Astrocyte (in vitro differentiated cells and primary cell): ENCODE measurements around the gene SUSD4. TPM values are rescaled to one million over a fixed set of nuclear protein-coding genes. Genes with fewer than 3 reads are reported as not detected.
A peak's percentile ranks its signal among the peaks of the same experiment; 100 is the strongest.
"Not testable (repeated sequence)": the region's sequence is repeated elsewhere in the genome, so short reads cannot be mapped to it uniquely, and the experiment has no call there.

Source experiments
- DNase-seq: peaks from one replicate; pipeline ENCODE4 v3.0.0-alpha.2; 2010; ENCODE audit warnings: low read depth
- FAIRE-seq: peaks from 2 replicates; lab custom pipeline; 2011; peaks lifted over from hg19 to GRCh38; lab: Jason Lieb, UNC
- H2AFZ ChIP-seq: 2 replicates; pipeline ENCODE4 v1.6.0; 2012; ENCODE audit warnings: low read depth, low read length, inconsistent platforms
- H3K27ac ChIP-seq: 2 replicates; pipeline ENCODE4 v1.5.1; 2011; ENCODE audit warnings: low read depth, low read length, inconsistent platforms
- H3K27me3 ChIP-seq: 2 replicates; pipeline ENCODE4 v1.6.0; 2011; ENCODE audit warnings: low read length, inconsistent platforms; ENCODE audit not compliant: insufficient read depth
- H3K36me3 ChIP-seq: 2 replicates; pipeline ENCODE4 v1.5.1; 2011; ENCODE audit warnings: low read length, inconsistent platforms; ENCODE audit not compliant: insufficient read depth
- H3K4me1 ChIP-seq: 2 replicates; pipeline ENCODE4 v1.5.1; 2011; ENCODE audit warnings: low read length, inconsistent platforms; ENCODE audit not compliant: insufficient read depth
- H3K4me2 ChIP-seq: 2 replicates; pipeline ENCODE4 v1.6.0; 2012; ENCODE audit warnings: low read length, inconsistent platforms
- H3K4me3 ChIP-seq: 2 replicates; pipeline ENCODE4 v1.5.1; 2011; ENCODE audit warnings: low read depth, mild to moderate bottlenecking, low read length, inconsistent platforms; ENCODE audit not compliant: insufficient read depth
- H3K79me2 ChIP-seq: 2 replicates; pipeline ENCODE4 v1.6.0; 2012; ENCODE audit warnings: mild to moderate bottlenecking, low read length, inconsistent platforms; ENCODE audit not compliant: insufficient read depth
- H3K9ac ChIP-seq: 2 replicates; pipeline ENCODE4 v1.6.0; 2012; ENCODE audit warnings: mild to moderate bottlenecking, low read length, inconsistent platforms
- H3K9me3 ChIP-seq: 2 replicates; pipeline ENCODE4 v1.5.1; 2012; ENCODE audit warnings: low read depth, mild to moderate bottlenecking, low read length, inconsistent platforms; ENCODE audit not compliant: insufficient read depth
- H4K20me1 ChIP-seq: 2 replicates; pipeline ENCODE4 v1.6.0; 2012; ENCODE audit warnings: low read length, inconsistent platforms; ENCODE audit not compliant: insufficient read depth
- H3K27ac Mint-ChIP-seq: one replicate; pipeline ENCODE4 v1.8.0; 2021; ENCODE audit warnings: mild to moderate bottlenecking, mixed read lengths; ENCODE audit not compliant: unreplicated experiment
- H3K27me3 Mint-ChIP-seq: one replicate; pipeline ENCODE4 v1.8.0; 2021; ENCODE audit warnings: low read depth, mixed read lengths; ENCODE audit not compliant: unreplicated experiment
- H3K36me3 Mint-ChIP-seq: one replicate; pipeline ENCODE4 v1.8.0; 2021; ENCODE audit warnings: low read depth, mixed read lengths; ENCODE audit not compliant: unreplicated experiment
- H3K4me1 Mint-ChIP-seq: one replicate; pipeline ENCODE4 v1.8.0; 2021; ENCODE audit warnings: low read depth, mixed read lengths; ENCODE audit not compliant: unreplicated experiment
- H3K4me3 Mint-ChIP-seq: one replicate; pipeline ENCODE4 v1.8.0; 2021; ENCODE audit warnings: mild to moderate bottlenecking, moderate library complexity, mixed read lengths; ENCODE audit not compliant: unreplicated experiment
- H3K9me3 Mint-ChIP-seq: one replicate; pipeline ENCODE4 v1.8.0; 2021; ENCODE audit warnings: mild to moderate bottlenecking, mixed read lengths; ENCODE audit not compliant: unreplicated experiment
- EZH2 ChIP-seq: IDR thresholded peaks from 2 replicates; pipeline ENCODE4 v1.6.1; 2012; ENCODE audit warnings: mild to moderate bottlenecking, low read length, inconsistent platforms; ENCODE audit not compliant: insufficient read depth
- total RNA-seq: library from RNA; stranded (reverse); gene quantifications from 2 replicates; pipeline ENCODE4 v1.2.1, GENCODE V29; 2021
- TF ChIP-seq, protein P1 (sequence below): IDR thresholded peaks from 2 replicates; pipeline ENCODE4 v1.5.1; 2011; ENCODE audit warnings: low read depth, mild to moderate bottlenecking, inconsistent platforms, low read length, moderate library complexity; ENCODE audit not compliant: insufficient read depth

The SUSD4 gene
- total RNA-seq, 1 donor from 2014 or later = 9.2 TPM

DNA sequence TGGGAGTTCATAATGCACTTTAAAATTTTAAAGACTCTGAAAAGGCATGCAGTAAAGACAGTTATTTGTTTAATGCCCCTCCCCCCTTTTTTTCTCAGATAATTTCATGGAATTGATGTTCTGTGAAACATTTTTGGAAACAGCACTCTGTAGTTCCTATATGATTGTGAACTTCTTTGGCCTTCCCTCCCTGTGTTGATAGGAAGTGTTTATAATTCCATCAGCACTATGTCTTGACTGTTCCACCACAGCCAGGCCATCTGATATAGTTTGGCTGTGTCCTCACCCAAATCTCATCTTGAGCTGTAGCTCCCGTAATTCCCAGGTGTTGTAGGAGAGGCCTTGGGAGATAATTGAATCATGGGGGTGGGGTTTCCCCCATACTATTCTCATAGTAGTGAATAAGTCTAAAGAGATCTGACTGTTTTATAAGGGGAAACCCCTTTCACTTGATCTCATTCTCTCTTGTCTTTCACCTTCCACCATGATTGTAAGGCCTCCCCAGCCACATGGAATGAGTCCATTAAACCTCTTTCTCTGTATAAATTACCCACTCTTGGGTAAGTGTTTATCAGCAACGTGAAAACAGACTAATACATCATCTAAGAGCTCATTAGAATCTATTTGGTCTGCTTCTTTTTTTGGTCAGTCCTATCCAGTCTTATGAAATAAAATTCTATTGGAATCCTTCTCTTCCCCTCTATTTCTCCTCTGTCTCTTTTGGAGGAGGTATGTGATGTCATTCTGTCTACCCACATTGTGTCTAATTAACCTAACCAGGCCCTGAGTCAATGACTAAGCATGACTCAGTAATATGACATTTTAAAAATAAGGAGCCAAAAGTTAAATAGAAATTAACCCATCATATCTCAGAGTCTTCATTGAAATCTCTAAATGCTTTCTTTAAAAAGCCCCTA, 38.2 kb upstream of the SUSD4 start:
- no peaks in the 10 kb centered on the region for H4K20me1 ChIP-seq
- peaks cover 3% of the 10 kb centered on the region for H3K36me3 Mint-ChIP-seq
- peak overlapping the region; percentile 97 for H3K27ac Mint-ChIP-seq
- DNase-seq = peak; percentile 92
- H3K4me1 Mint-ChIP-seq = peaks cover 22% of the 10 kb centered on the region
- peak overlapping the region; percentile 10 for H3K4me2 ChIP-seq
- FAIRE-seq = no peak
- H3K4me1 ChIP-seq = peaks cover 13% of the 10 kb centered on the region
- H3K27ac ChIP-seq = peak overlapping the region; percentile 35
- no peaks in the 10 kb centered on the region for H3K36me3 ChIP-seq
- peak overlapping the region; percentile 30 for H3K4me3 Mint-ChIP-seq
- no peaks in the 10 kb centered on the region for H3K9me3 ChIP-seq
- no peak overlapping the region for H3K4me3 ChIP-seq
- H3K9ac ChIP-seq = no peak overlapping the region
- no peaks in the 10 kb centered on the region for H3K27me3 Mint-ChIP-seq
- TF ChIP-seq EZH2 = no peak
- TF ChIP-seq, protein P1, sequence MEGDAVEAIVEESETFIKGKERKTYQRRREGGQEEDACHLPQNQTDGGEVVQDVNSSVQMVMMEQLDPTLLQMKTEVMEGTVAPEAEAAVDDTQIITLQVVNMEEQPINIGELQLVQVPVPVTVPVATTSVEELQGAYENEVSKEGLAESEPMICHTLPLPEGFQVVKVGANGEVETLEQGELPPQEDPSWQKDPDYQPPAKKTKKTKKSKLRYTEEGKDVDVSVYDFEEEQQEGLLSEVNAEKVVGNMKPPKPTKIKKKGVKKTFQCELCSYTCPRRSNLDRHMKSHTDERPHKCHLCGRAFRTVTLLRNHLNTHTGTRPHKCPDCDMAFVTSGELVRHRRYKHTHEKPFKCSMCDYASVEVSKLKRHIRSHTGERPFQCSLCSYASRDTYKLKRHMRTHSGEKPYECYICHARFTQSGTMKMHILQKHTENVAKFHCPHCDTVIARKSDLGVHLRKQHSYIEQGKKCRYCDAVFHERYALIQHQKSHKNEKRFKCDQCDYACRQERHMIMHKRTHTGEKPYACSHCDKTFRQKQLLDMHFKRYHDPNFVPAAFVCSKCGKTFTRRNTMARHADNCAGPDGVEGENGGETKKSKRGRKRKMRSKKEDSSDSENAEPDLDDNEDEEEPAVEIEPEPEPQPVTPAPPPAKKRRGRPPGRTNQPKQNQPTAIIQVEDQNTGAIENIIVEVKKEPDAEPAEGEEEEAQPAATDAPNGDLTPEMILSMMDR = no peak
- H3K79me2 ChIP-seq = no peaks in the 10 kb centered on the region
- no peak overlapping the region for H2AFZ ChIP-seq
- H3K9me3 Mint-ChIP-seq = peaks cover 8% of the 10 kb centered on the region
- H3K27me3 ChIP-seq = no peaks in the 10 kb centered on the region

DNA sequence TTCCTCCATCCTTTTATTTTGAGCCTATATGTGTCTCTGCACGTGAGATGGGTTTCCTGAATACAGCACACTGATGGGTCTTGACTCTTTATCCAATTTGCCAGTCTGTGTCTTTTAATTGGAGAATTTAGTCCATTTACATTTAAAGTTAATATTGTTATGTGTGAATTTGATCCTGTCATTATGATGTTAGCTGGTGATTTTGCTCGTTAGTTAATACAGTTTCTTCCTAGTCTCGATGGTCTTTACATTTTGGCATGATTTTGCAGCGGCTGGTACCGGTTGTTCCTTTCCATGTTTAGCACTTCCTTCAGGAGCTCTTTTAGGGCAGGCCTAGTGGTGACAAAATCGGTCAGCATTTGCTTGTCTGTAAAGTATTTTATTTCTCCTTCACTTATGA, 35.4 kb upstream of the SUSD4 start:
- H3K36me3 Mint-ChIP-seq, H3K4me2 ChIP-seq, H3K27me3 Mint-ChIP-seq, H3K4me3 Mint-ChIP-seq, H3K9me3 Mint-ChIP-seq, H4K20me1 ChIP-seq, H3K79me2 ChIP-seq, H3K27ac ChIP-seq, H3K27ac Mint-ChIP-seq, H3K4me3 ChIP-seq, DNase-seq, H3K9me3 ChIP-seq, H2AFZ ChIP-seq, H3K36me3 ChIP-seq, H3K27me3 ChIP-seq, H3K9ac ChIP-seq, FAIRE-seq: not testable (repeated sequence)
- peaks cover 22% of the 10 kb centered on the region for H3K4me1 Mint-ChIP-seq
- peaks cover 13% of the 10 kb centered on the region for H3K4me1 ChIP-seq

- peaks cover 8% of the 10 kb centered on the region for H3K4me1 Mint-ChIP-seq
- H3K9ac ChIP-seq = no peak overlapping the region
- H3K9me3 Mint-ChIP-seq = peaks cover 2% of the 10 kb centered on the region
- H3K27me3 Mint-ChIP-seq = peaks cover 26% of the 10 kb centered on the region
- no peak for DNase-seq
- H3K36me3 ChIP-seq = no peaks in the 10 kb centered on the region
- TF ChIP-seq EZH2 = no peak
- TF ChIP-seq, protein P1 = no peak
- H2AFZ ChIP-seq = no peak overlapping the region
- no peaks in the 10 kb centered on the region for H3K4me1 ChIP-seq
- no peaks in the 10 kb centered on the region for H3K79me2 ChIP-seq
- H3K4me2 ChIP-seq = no peak overlapping the region
- no peaks in the 10 kb centered on the region for H3K36me3 Mint-ChIP-seq
- H3K27me3 ChIP-seq = peaks cover 13% of the 10 kb centered on the region
- no peak overlapping the region for H3K27ac ChIP-seq
- H4K20me1 ChIP-seq = no peaks in the 10 kb centered on the region
- H3K9me3 ChIP-seq = no peaks in the 10 kb centered on the region
- H3K4me3 ChIP-seq = no peak overlapping the region
- no peak overlapping the region for H3K27ac Mint-ChIP-seq
- FAIRE-seq = no peak
- no peak overlapping the region for H3K4me3 Mint-ChIP-seq
Observed at GRCh38 chr1:223394706-223395105, 30.7 kb upstream of the SUSD4 start.
